ENCODE measurements around the gene NCAN.
"Not testable (repeated sequence)": the region's sequence is repeated elsewhere in the genome, so short reads cannot be mapped to it uniquely, and the experiment has no call there.

The NCAN gene

GRCh38 chr19:19201697-19202630, 9.8 kb upstream of the NCAN start:
- no peak for DNase-seq

- DNase-seq, result no peak
Observed at GRCh38 chr19:19202707-19203011, 9.1 kb upstream of the NCAN start.

GRCh38 chr19:19203012-19203856, 8.5 kb upstream of the NCAN start, which contains the start of gene NR2C2AP:
TSS of gene NR2C2AP (minus strand) at chr19:19203414. CDS start at chr19:19203060, 354 bp downstream.
- DNase-seq, result peak; percentile 89

- no peak for DNase-seq
Observed at GRCh38 chr19:19204181-19204580, 7.6 kb upstream of the NCAN start.

GRCh38 chr19:19205416-19206410, 6.0 kb upstream of the NCAN start:
- DNase-seq, result no peak

- DNase-seq, result no peak
Observed at GRCh38 chr19:19206938-19207337, 4.8 kb upstream of the NCAN start.

GRCh38 chr19:19207637-19208572, 3.9 kb upstream of the NCAN start:
- DNase-seq, result no peak

GRCh38 chr19:19209372-19209771, 2.4 kb upstream of the NCAN start:
- DNase-seq, result no peak

- DNase-seq, result no peak
Observed at GRCh38 chr19:19212916-19213315, 1.2 kb downstream of the NCAN start.

GRCh38 chr19:19213426-19214158, 1.8 kb downstream of the NCAN start:
- no peak for DNase-seq

GRCh38 chr19:19214159-19214490, 2.4 kb downstream of the NCAN start:
- DNase-seq, result no peak

- DNase-seq, result peak; percentile 44
Observed at GRCh38 chr19:19214892-19215291, 3.1 kb downstream of the NCAN start.

- DNase-seq, result no peak
Observed at GRCh38 chr19:19215792-19216191, 4.0 kb downstream of the NCAN start.

GRCh38 chr19:19217099-19217498, 5.3 kb downstream of the NCAN start:
- DNase-seq, result peak; percentile 22

- DNase-seq, result no peak
Observed at GRCh38 chr19:19218911-19219310, 7.2 kb downstream of the NCAN start.

GRCh38 chr19:19221000-19221399, 9.2 kb downstream of the NCAN start:
- DNase-seq, result not testable (repeated sequence)

- no peak for DNase-seq
Observed at GRCh38 chr19:19223060-19223459, 11.3 kb downstream of the NCAN start.

GRCh38 chr19:19223636-19224035, 11.9 kb downstream of the NCAN start:
- DNase-seq, result no peak

GRCh38 chr19:19224150-19224851, 12.5 kb downstream of the NCAN start:
- DNase-seq, result no peak

- peak; percentile 63 for DNase-seq
Observed at GRCh38 chr19:19224852-19225494, 13.2 kb downstream of the NCAN start.

All from fibroblast of skin of right biceps (primary cell).